Neural progenitor cell (in vitro differentiated cells): ENCODE data around the gene LGR6. TPM values are rescaled to one million over a fixed set of nuclear protein-coding genes. Genes with fewer than 3 reads are reported as not detected.

Experiments
- DNase-seq: peaks from one replicate; pipeline ENCODE4 v3.0.0-alpha.2; 2016; ENCODE audit warnings: low spot score
- H2AFZ ChIP-seq: fragments of 200-600 bp; sonication (generic); replicated peaks from 2 replicates; pipeline ENCODE4 v1.6.1; 2016; ENCODE audit warnings: antibody characterized with exemption
- H3F3A ChIP-seq: fragments of 200-600 bp; sonication (generic); 2 replicates; pipeline ENCODE4 v1.6.1; 2016; ENCODE audit warnings: antibody characterized with exemption, low read depth
- H3K27ac ChIP-seq: fragments of 200-600 bp; sonication (generic); 2 replicates; pipeline ENCODE4 v1.5.1; 2016; ENCODE audit warnings: mild to moderate bottlenecking
- H3K27me3 ChIP-seq: fragments of 200-600 bp; sonication (generic); 2 replicates; pipeline ENCODE4 v1.6.1; 2016; ENCODE audit warnings: mild to moderate bottlenecking, moderate library complexity
- H3K36me3 ChIP-seq: fragments of 200-600 bp; sonication (generic); 2 replicates; pipeline ENCODE4 v1.5.1; 2016
- H3K4me1 ChIP-seq: fragments of 200-600 bp; sonication (generic); 2 replicates; pipeline ENCODE4 v1.6.1; 2016; ENCODE audit warnings: mixed run types
- H3K4me2 ChIP-seq: fragments of 200-600 bp; sonication (generic); 2 replicates; pipeline ENCODE4 v1.6.1; 2016
- H3K4me3 ChIP-seq: fragments of 200-600 bp; sonication (generic); 2 replicates; pipeline ENCODE4 v1.5.1; 2016
- H3K79me2 ChIP-seq: fragments of 200-600 bp; sonication (generic); 2 replicates; pipeline ENCODE4 v1.6.1; 2016; ENCODE audit warnings: low read depth
- H3K9ac ChIP-seq: fragments of 200-600 bp; sonication (generic); 2 replicates; pipeline ENCODE4 v1.6.1; 2016
- H3K9me3 ChIP-seq: fragments of 200-600 bp; sonication (generic); 2 replicates; pipeline ENCODE4 v1.5.1; 2016; ENCODE audit warnings: low read depth
- H4K20me1 ChIP-seq: fragments of 200-600 bp; sonication (generic); 2 replicates; pipeline ENCODE4 v1.6.1; 2016; ENCODE audit warnings: low read depth
- H3K27ac Mint-ChIP-seq: 3 replicates; pipeline ENCODE4 v1.8.0; 2021; ENCODE audit warnings: mixed read lengths
- H3K27me3 Mint-ChIP-seq: 2 replicates; pipeline ENCODE4 v1.8.0; 2022; ENCODE audit warnings: low read depth, mild to moderate bottlenecking, inconsistent platforms, moderate library complexity, mixed read lengths; ENCODE audit not compliant: insufficient read depth
- H3K36me3 Mint-ChIP-seq: 3 replicates; pipeline ENCODE4 v1.8.0; 2021; ENCODE audit warnings: mixed read lengths
- H3K4me1 Mint-ChIP-seq: 3 replicates; pipeline ENCODE4 v1.8.0; 2021; ENCODE audit warnings: mixed read lengths
- H3K4me3 Mint-ChIP-seq: 3 replicates; pipeline ENCODE4 v1.8.0; 2021; ENCODE audit warnings: mild to moderate bottlenecking, moderate library complexity, mixed read lengths
- H3K9me3 Mint-ChIP-seq: 3 replicates; pipeline ENCODE4 v1.8.0; 2020; ENCODE audit warnings: mixed read lengths
- CTCF ChIP-seq: fragments of 200-600 bp; sonication (generic); IDR thresholded peaks from 2 replicates; pipeline ENCODE4 v1.5.1; 2017; ENCODE audit warnings: antibody characterized with exemption, mild to moderate bottlenecking
- EZH2 ChIP-seq: fragments of 200-600 bp; sonication (generic); IDR thresholded peaks from 2 replicates; pipeline ENCODE4 v1.6.1; 2017; ENCODE audit warnings: antibody characterized with exemption, mild to moderate bottlenecking, moderate library complexity
- EZH2phosphoT487 ChIP-seq: fragments of 200-600 bp; sonication (generic); IDR thresholded peaks from 2 replicates; pipeline ENCODE4 v1.6.1; 2017; ENCODE audit warnings: antibody characterized with exemption
- total RNA-seq: library from RNA; depleted of rRNA; stranded (reverse); fragments of >200 nt; gene quantifications from 2 replicates; pipeline ENCODE4 v1.2.3, GENCODE V29; 2015; ENCODE audit warnings: low replicate concordance

Gene LGR6
- total RNA-seq, 1 donor from 2014 or later = not detected

GRCh38 chr1:202244841-202245261, 51.3 kb downstream of the LGR6 start:
- peaks cover 7% of the 10 kb centered on the region for H3K27me3 Mint-ChIP-seq
- DNase-seq = no peak
- H3F3A ChIP-seq = no peaks in the 10 kb centered on the region

GRCh38 chr1:202245391-202245790, 51.8 kb downstream of the LGR6 start:
- H3K36me3 Mint-ChIP-seq = no peaks in the 10 kb centered on the region
- no peaks in the 10 kb centered on the region for H3K9me3 Mint-ChIP-seq
- H3F3A ChIP-seq = no peaks in the 10 kb centered on the region
- no peaks in the 10 kb centered on the region for H3K79me2 ChIP-seq
- no peak for DNase-seq
- H3K4me3 Mint-ChIP-seq = no peak overlapping the region
- TF ChIP-seq EZH2phosphoT487 (no peak), EZH2 (no peak), CTCF (no peak)
- H3K4me2 ChIP-seq = no peak overlapping the region
- no peak overlapping the region for H3K4me3 ChIP-seq
- no peaks in the 10 kb centered on the region for H4K20me1 ChIP-seq
- H3K27ac ChIP-seq = no peak overlapping the region
- H3K4me1 ChIP-seq = no peaks in the 10 kb centered on the region
- H2AFZ ChIP-seq = no peak overlapping the region
- no peak overlapping the region for H3K27ac Mint-ChIP-seq
- peaks cover 7% of the 10 kb centered on the region for H3K27me3 Mint-ChIP-seq
- no peak overlapping the region for H3K9ac ChIP-seq
- H3K4me1 Mint-ChIP-seq = peaks cover 4% of the 10 kb centered on the region
- no peaks in the 10 kb centered on the region for H3K9me3 ChIP-seq
- no peaks in the 10 kb centered on the region for H3K27me3 ChIP-seq
- H3K36me3 ChIP-seq = no peaks in the 10 kb centered on the region

More at GRCh38 chr1:202244841-202245261, 51.3 kb downstream of the LGR6 start:
- no peak overlapping the region for H3K4me2 ChIP-seq
- H3K9ac ChIP-seq = no peak overlapping the region
- Mint-ChIP-seq H3K36me3 (no peaks in the 10 kb centered on the region), H3K4me1 (peaks cover 4% of the 10 kb centered on the region), H3K27ac (no peak overlapping the region), H3K4me3 (no peak overlapping the region), H3K9me3 (no peaks in the 10 kb centered on the region)
- H3K36me3 ChIP-seq = no peaks in the 10 kb centered on the region
- no peak for TF ChIP-seq EZH2phosphoT487
- no peak for TF ChIP-seq CTCF
- no peak for TF ChIP-seq EZH2
- no peak overlapping the region for H2AFZ ChIP-seq
- H3K4me1 ChIP-seq = no peaks in the 10 kb centered on the region
- H3K9me3 ChIP-seq = no peaks in the 10 kb centered on the region
- no peaks in the 10 kb centered on the region for H3K27me3 ChIP-seq
- no peak overlapping the region for H3K27ac ChIP-seq
- no peaks in the 10 kb centered on the region for H3K79me2 ChIP-seq
- H3K4me3 ChIP-seq = no peak overlapping the region
- H4K20me1 ChIP-seq = no peaks in the 10 kb centered on the region

- H3K27me3 ChIP-seq = no peaks in the 10 kb centered on the region
- H3K9me3 Mint-ChIP-seq = no peaks in the 10 kb centered on the region
- H3K4me1 Mint-ChIP-seq = peaks cover 4% of the 10 kb centered on the region
- no peaks in the 10 kb centered on the region for H4K20me1 ChIP-seq
- no peak overlapping the region for H3K4me2 ChIP-seq
- H3K27ac Mint-ChIP-seq = no peak overlapping the region
- H2AFZ ChIP-seq = no peak overlapping the region
- no peaks in the 10 kb centered on the region for H3K9me3 ChIP-seq
- no peaks in the 10 kb centered on the region for H3F3A ChIP-seq
- H3K27me3 Mint-ChIP-seq = peaks cover 7% of the 10 kb centered on the region
- no peak for DNase-seq
- no peak overlapping the region for H3K27ac ChIP-seq
- no peaks in the 10 kb centered on the region for H3K36me3 ChIP-seq
- peaks cover 8% of the 10 kb centered on the region for H3K4me1 ChIP-seq
- no peak overlapping the region for H3K4me3 ChIP-seq
- no peak overlapping the region for H3K4me3 Mint-ChIP-seq
- H3K36me3 Mint-ChIP-seq = no peaks in the 10 kb centered on the region
- H3K79me2 ChIP-seq = no peaks in the 10 kb centered on the region
- H3K9ac ChIP-seq = no peak overlapping the region
- TF ChIP-seq CTCF = no peak
- TF ChIP-seq EZH2 = no peak
- TF ChIP-seq EZH2phosphoT487 = no peak
Measured at GRCh38 chr1:202247104-202247503, 53.5 kb downstream of the LGR6 start.
